ENCODE data around the gene MAD2L1BP. TPM values are rescaled to one million over a fixed set of nuclear protein-coding genes. Genes with fewer than 3 reads are reported as not detected.

MAD2L1BP gene
- total RNA-seq, 1 experiment from 2014 or later, result 25.7 TPM

GRCh38 chr6:43668151-43669028 lies 32.8 kb downstream of the MAD2L1BP start:
- TF ChIP-seq EZH2 (IDR thresholded peaks at IDR 0.05; ENCODE audit: low read depth) (no peak), CTCF (conservative IDR thresholded peaks at IDR 0.05) (peak; percentile 72)
- Histone ChIP-seq H4K20me1 (ENCODE audit: insufficient read depth) (no peaks in the 10 kb centered on the region), H3K4me3 (peak overlapping the region; percentile 25; the same call in 1 of the 2 replicates), H3K79me2 (ENCODE audit: low read depth) (no peaks in the 10 kb centered on the region), H3K36me3 (ENCODE audit: low read depth) (0 out of 2 replicates have a peak, but pooled peaks cover 9% of the 10 kb centered on the region), H2AFZ (no peak overlapping the region), H3F3A (ENCODE audit: insufficient read depth, low read depth) (peaks cover 33% of the 10 kb centered on the region), H3K4me1 (replicated peaks; ENCODE audit: insufficient read depth) (peaks cover 62% of the 10 kb centered on the region), H3K27me3 (ENCODE audit: insufficient read depth, low read depth) (no peaks in the 10 kb centered on the region), H3K4me2 (peak overlapping the region; percentile 69), H3K9me3 (ENCODE audit: insufficient read depth, low read depth) (no peaks in the 10 kb centered on the region), H3K9me2 (ENCODE audit: insufficient read depth) (no peaks in the 10 kb centered on the region), H3K27ac (peak overlapping the region; percentile 43)
- POLR2A ChIA-PET (ENCODE audit: unreplicated experiment), result interaction anchor here (0.5 to 0.8 kb wide), 3 partner anchors 20 to 229 kb away, joined by 5 read pairs; partner anchors contain the start of gene MRPS18A
- intact Hi-C loops (cut with micrococcal nuclease; ENCODE audit: unreplicated experiment), result loop anchor here (1.0 to 5.0 kb wide), 7 partner anchors 30 to 669 kb away; no protein-coding TSS in a partner anchor
- BruUV-seq (replicated peaks), result no TSS peak
- DNase-seq, result peak; percentile 79 to 86
- CTCF ChIA-PET, result interaction anchor here (0.6 to 1.2 kb wide), 6 partner anchors 53 to 513 kb away, joined by 3 to 6 read pairs (median 4); no protein-coding TSS in a partner anchor

GRCh38 chr6:43669050-43669921 lies 33.6 kb downstream of the MAD2L1BP start:
- H3K4me1 ChIP-seq (replicated peaks; ENCODE audit: insufficient read depth), result peaks cover 62% of the 10 kb centered on the region
- H3K27ac ChIP-seq, result peak overlapping the region; percentile 78
- intact Hi-C loops (cut with micrococcal nuclease; ENCODE audit: unreplicated experiment), result loop anchor here (2.0 to 5.0 kb wide), 6 partner anchors 30 to 668 kb away; no protein-coding TSS in a partner anchor
- CTCF ChIA-PET, result interaction anchor here (0.5 to 1.4 kb wide), 4 partner anchors 16 to 99 kb away, joined by 3 to 18 read pairs (median 4); partner anchors contain the start of gene MRPS18A
- POLR2A ChIA-PET (ENCODE audit: unreplicated experiment), result interaction anchor here (0.9 kb wide), 1 partner anchor 40 kb away, joined by 7 read pairs; no protein-coding TSS in a partner anchor
- H3K27me3 ChIP-seq (ENCODE audit: insufficient read depth, low read depth), result no peaks in the 10 kb centered on the region
- no peak overlapping the region for H3K4me3 ChIP-seq
- H4K20me1 ChIP-seq (ENCODE audit: insufficient read depth), result no peaks in the 10 kb centered on the region
- peaks cover 33% of the 10 kb centered on the region for H3F3A ChIP-seq (ENCODE audit: insufficient read depth, low read depth)
- no peaks in the 10 kb centered on the region for H3K79me2 ChIP-seq (ENCODE audit: low read depth)
- DNase-seq, result no peak
- H3K9me2 ChIP-seq (ENCODE audit: insufficient read depth), result no peaks in the 10 kb centered on the region
- no peak overlapping the region for H2AFZ ChIP-seq
- BruUV-seq (replicated peaks), result no TSS peak
- no peaks in the 10 kb centered on the region for H3K9me3 ChIP-seq (ENCODE audit: insufficient read depth, low read depth)
- peaks cover 9% of the 10 kb centered on the region; the same call in 1 of the 2 replicates for H3K36me3 ChIP-seq (ENCODE audit: low read depth)
- peak overlapping the region; percentile 69 for H3K4me2 ChIP-seq
- TF ChIP-seq EZH2 (IDR thresholded peaks at IDR 0.05; ENCODE audit: low read depth), result no peak
- no peak for TF ChIP-seq CTCF (conservative IDR thresholded peaks at IDR 0.05)

Data from PC-9 (cell line).